ENCODE data around the gene CAMK2B.

The CAMK2B gene

DNA sequence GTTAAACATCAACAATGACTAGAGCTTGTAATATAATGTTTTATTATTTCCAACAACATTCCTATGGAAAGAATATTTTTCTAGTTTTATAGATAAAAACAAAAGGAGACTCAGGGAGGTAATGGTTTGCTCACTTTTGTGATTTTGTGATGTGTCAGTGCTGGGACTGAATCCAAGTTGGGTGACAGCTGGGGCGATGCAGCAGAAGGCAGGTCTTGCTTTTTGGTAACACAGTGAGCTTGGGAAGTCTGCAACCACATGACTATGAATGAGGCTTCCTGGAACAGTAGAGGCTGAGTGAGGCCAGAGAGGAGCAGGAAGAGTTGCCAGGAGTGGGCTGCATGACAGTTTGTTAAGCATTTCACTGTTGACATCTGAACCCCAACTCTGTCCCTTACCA, 129.5 kb downstream of the CAMK2B start:
- intact Hi-C loops (cut with DNase I), result no loop called here

DNA sequence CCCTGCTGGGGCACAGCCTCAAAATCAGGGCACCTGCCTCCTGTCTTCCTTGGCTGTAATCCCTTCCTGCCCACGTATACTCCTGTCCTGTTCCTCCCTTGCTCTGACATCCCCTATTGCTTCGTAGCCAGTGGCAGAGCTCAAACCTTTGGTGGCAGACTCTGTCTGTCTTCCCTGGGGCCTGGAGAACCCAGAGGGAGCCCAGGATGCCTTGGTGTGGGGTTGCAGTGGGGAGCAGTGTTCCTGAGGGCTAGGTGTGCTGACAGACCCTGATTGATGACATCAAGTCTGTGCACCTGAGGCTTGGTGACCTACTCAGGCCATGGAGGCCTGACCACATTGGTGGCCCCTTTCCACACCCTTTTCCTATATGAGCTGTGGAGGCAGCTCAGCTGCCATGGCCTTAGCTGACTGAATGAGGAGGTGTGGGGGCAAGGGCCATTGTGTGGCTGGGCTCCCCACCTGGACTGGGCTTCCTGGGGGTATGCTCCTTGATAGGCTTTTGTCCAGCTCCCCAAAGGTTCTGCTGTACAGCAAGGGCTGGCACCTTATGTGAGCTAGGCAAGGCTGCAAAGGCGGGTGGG, 130.7 kb downstream of the CAMK2B start:
- no peak for DNase-seq
- intact Hi-C loops (cut with DNase I), result no loop called here

More for the DNA sequence above, 129.5 kb downstream of the CAMK2B start:
- DNase-seq, result peak in 1 of 42 donors; percentile 23

DNA sequence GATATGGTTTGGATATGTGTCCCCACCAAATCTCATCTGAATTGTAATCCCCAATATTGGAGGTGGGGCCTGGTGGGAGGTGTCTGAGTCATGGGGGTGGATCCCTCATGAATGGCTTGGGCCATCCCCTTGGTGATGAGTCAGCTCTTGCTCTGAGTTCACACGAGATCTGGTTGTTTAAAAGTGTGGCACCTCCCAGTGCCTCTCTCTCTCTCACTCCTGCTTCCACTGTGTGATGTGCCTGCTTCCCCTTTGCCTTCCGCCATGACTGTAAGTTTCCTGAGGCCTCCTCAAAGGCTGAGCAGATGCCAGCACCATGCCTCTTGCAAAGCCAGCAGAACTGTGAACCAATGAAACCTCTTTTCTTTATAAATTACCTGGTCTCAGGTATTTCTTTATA, 131.3 kb downstream of the CAMK2B start:
- intact Hi-C loops (cut with DNase I), result no loop called here
- DNase-seq, result no peak

DNA sequence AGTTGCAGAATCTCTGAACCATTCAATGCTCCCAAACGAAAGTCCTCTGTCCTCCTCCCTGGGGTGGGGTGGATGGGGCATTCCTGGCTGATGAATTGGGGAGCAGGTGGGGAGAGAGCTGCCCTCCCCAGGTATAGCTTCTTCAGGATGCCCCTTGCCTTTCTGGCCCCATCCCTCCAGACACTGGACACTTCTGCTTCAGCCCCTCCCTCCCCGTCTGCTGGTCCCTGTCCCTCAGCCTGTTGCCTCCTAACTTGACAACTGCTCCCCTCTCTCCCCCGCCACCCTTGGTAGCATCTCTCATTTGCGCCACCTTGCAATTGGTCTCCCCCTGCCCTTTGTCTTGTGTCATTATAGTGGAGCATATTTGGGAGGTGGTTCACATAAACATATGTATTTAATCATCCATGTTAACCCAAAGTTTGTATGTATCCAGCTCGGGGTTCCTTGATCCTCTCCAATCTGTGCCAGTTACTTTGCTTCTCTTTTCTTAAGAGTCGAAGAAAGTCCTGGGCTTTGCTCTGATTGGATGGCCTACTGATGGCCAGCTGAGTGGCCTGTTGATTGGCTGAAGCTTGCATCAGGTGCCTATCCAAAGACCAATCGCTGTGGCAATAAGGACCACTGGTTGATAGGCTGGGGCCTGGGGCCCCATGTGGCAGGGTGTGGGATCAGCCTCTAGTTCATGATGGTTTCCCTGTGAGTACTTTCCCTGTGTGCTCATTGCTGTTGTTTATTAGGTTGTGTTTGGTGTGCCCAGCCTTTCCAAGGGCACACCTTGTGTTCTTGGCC, 132.2 kb downstream of the CAMK2B start:
- intact Hi-C loops (cut with DNase I), result no loop called here
- peak in 1 of 42 donors; percentile 0 for DNase-seq

DNA sequence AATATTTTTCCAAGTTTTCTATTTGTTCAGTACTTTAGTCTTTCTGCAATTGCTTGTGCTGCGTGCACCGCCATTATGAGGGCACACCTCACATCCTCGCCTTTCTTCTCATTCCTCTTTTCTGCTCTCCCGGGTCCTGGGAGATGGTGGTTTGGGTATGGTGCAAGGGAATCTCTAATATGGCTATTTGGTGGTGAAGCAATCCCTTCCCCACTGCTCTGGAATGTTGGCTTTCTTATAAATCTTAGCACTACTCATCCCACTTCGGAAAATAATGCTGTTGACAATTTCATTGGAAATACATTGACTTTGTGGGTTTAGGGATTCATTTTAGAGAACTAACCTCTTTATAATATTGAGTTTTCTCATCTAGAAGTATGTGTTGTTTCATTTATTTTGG, 134.2 kb downstream of the CAMK2B start:
- intact Hi-C loops (cut with DNase I), result no loop called here
- peak in 1 of 42 donors; percentile 17 for DNase-seq

DNA sequence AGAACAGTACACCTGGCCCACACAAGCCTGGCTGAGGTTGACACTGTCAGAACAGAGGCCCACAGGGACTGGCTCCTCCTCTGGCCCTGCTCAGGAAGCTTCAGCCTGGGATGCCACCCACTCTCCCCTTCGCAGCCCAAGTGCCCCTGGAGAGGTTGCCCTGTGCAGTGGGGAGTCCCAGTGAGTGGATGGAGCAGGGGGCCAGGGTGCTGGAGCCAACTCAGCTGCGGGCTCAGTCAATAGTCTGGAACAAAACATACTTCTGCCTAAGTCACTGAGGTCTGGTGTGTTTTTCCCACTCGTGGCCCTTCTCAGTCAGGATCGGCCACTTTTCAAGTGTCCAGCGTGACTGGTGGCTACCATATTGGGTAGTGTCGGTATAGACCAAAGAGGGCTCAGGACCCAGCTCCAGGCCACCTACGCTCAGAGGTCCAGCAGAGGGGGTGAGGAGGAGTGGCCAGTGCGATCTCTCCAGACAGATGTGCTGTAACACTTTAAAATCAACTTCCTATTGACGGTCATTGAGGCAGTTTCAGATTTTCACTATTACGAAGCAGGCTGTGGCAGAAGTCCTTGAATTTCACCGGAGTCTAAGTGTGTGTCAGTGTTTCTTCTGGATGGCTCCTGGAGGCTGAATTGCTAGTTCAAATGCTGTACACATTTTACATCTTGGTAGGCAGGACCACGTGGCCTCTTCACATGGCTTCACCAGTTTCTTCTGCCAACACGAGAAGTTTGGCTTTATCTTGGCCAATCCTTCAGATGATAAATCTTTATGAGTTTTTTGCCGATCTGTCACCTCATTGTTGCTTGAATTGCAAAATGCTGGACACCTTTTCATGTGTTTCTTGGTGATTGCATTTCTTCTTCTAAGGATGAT, 135.2 kb downstream of the CAMK2B start:
- intact Hi-C loops (cut with DNase I), result no loop called here
- peak in 2 of 42 donors; percentile 7 to 26 for DNase-seq

DNA sequence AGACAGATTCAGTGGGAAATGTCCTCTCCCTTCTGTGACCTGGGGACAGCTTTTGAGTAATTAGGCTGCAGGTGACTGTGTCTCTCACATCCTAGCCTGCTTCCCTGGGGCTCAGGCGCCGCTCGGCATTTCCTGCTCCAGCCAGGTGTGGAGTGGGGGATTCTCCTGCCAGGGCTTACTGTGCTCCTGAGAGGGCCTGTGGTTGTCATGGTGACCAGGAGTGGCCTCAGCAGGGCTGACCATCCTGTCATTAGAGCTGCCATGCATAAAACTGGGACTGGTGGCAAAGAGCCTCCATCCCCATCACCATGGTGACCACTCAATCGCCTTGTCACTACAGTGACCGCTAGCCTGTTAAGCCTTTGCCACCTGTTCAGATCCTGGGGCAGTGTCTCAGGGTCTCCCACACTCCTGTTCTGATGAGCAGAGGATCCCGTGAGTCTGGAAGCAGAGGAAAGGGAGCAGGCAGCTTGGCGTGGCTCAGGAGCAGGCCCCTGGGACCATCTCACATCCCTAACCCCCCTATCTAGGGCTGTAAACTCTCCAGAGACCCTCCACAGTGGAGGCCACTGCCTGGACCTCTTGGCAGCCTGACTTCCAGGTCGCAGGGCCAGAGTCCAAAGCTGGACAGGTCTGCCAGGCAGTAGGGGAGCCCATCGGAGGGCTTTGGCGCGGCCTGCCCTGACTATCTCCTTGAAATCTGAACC, 136.0 kb downstream of the CAMK2B start, which contains the start of gene GCK:
Gene GCK (minus strand): TSS at position 154 of the 707 bp plus-strand sequence. CDS start 486 bp downstream, outside the sequence.
- no peak for DNase-seq
- intact Hi-C loops (cut with DNase I), result no loop called here

DNA sequence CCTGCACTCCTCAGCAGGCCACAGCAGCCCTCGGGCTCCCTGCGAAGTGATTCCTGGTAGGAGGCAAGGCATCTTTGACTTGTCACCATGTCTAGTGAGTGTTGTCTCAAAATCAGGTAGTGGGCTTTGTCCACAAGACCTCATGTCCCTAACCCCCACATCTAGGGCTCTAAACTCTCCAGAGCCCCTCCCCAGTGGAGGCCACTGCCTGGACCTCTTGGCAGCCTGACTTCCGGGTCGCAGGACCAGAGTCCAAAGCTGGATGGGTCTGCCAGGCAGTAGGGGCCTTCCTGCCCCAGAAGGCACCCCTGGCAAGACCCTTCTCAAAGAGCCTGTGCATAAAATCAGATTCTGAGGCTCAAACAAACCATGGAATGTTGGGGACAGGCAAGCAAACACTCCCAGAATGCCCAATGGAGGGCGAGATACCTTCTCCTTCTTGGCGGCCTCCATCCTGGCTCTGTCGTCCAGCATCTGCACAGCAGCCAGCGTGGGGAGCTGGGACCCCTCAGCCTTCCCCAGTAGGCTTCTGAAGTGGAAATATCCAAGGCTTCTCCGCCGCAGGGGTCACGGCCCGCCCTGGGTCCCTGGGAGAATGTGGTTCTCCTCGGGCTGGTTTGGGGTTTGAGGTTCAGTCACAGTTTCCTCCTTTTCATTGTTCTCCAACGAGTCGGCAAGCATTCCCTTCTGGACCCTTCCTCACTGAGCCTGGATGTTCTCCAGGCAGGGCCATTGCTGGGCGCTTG, 136.7 kb downstream of the CAMK2B start:
- peak in 1 of 42 donors; percentile 3 for DNase-seq
- intact Hi-C loops (cut with DNase I), result no loop called here

DNA sequence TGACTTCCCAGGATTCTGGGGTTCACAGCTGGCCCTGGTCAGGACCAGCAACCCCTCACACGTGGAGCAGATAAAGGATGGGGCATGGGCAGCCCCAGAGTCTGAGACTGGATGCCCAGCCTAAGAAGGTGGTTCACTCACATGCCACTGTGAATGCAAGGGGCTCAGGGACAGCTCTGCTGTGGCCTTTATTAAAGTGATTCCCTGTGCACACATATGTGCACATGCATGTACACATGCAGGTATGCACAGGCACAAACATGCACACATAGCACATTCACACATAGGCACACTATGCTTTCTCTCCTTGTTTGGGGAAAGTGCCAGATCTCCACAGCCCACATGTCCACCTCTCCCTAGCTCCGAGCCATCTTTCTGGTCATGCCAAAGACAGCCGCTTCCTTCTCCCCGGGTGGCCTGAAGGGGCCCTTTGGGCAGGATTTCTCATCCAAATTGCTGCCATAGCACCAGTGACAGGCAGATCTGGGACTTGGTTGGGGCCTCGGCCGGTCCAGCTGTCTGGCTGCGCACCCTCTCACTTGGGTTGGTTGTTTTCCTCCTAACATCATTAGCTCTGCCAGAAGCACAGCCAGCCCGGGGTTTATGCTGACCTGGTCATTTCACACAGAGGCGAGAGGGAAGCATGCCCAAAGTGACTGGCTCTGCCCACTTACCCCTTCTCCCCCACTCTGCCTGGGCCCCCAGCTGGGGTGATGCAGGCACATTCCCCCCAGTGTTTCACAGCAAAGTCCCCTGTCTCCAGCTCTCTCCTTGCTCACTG, 137.6 kb downstream of the CAMK2B start:
- DNase-seq, result peak in 14 of 42 donors; percentile 8 to 56 (median 21)

DNA sequence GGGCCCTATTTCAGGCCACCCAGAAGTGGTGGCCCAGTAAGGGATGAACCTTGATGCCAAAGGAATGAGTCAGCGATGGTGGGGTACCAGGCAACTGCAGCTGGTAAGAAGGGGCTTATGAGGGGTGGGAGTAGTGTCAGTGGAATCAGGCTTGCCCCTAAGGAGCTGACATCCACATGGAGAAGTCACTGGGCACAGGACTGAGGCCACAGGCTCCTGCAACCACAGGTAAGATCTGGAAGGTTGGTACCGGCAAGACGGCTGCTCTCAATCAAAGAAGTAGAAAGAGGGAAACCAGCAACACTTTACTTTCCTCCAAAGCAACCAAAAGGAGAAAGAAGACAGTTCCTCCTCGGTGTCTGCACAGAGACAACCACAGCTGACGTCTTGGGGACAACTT, 138.7 kb downstream of the CAMK2B start:
- peak in 2 of 42 donors; percentile 13 to 32 for DNase-seq
- intact Hi-C loops (cut with DNase I), result no loop called here

More for the DNA sequence above, 137.6 kb downstream of the CAMK2B start:
- intact Hi-C loops (cut with DNase I), result no loop called here

DNA sequence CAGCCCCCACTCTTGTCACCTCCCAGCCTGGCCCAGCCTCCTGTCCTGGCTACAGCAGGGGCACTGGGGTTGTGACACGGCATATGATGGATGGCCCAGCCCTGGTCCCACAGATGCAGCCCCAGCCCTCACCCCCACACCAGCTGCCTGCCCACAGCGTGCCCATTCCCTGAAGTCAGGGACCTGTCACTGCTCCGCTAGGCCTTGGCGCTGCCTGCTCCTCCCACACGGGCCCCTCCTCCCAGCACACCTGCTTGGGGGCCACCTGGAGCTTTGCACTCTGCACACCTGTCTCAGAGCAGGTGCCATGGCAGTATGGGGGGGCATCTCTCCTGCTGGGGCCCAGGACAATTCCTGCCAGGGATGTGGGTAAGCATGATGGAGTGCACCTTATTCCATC, 139.7 kb downstream of the CAMK2B start:
- intact Hi-C loops (cut with DNase I), result no loop called here

DNA sequence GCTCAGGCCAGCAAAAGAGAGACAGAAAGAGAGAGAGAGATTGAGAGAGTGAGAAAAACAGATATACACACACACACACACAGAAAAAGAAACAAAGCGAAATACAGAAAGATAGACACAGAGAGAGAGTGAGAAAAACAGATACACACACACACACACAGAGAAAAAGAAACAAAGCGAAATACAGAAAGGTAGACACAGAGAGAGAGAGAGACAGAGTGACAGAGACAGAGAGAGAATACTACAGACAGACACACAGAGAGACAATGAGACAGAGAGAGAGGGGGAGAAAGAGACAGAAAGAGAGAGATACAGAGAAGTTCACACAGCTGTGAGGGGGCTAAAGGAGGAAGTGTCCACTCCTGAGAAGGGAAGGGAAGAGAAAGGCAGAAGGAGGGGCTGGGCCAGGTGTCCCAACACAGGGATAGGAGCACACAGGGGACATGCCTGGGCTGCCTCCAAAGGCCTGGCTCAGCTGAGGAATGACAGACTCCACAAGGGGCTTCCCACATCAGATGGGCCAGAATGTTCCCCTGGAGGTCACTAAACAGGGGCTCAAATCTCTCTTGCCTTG, 140.4 kb downstream of the CAMK2B start:
- intact Hi-C loops (cut with DNase I), result no loop called here
- peak in 1 of 42 donors; percentile 16 for DNase-seq

More for the DNA sequence above, 139.7 kb downstream of the CAMK2B start:
- peak in 1 of 42 donors; percentile 26 for DNase-seq

DNA sequence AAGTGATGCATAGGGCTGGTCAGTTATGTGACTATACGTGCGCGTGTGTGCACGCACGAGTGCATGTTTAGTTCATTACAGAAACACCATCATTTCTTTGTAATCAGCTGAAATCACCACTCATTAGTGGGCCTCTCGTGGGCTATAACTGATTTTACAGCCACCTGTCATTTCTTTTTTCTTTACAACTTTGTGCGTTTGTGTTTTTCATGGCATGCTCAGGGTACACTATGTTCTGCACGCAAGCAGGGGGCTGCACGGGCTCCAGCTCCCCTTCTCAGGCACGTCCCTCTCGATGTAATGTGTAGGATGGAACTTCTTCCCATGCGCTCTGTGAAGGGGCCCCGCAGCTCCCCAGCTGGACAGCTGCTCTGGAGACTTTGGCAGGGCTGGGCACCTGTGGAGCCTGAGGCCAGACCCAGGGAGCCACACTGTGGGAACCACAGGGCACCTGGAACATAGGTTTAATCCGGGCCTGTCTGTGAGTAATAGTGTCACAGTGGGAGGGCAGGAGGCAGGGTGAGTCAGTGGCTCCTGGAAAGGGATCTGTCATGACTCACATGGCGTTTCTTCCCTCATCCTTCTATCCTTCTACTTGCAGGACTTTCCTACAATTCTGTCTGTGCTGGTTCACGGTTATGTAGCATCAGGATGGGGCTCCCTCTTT, 141.1 kb downstream of the CAMK2B start:
- intact Hi-C loops (cut with DNase I), result no loop called here

DNA sequence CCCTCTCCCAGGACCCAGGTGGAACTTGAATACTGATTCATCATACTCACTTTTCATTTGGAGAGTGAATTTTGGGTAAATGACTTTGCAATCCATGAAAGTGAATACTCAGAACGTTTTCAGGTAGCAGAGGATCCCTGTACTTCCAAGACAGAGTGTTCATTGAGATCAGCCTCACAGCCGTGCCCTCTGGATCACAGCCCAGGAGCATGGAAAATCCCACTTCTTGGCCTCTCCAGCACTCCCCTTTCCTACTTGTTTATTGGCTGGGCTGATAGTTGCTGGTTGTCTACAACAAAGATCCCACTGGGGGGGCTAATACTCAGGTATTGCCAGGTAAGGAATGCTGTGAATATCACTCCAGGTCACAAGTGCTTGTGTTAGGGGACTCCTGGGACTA, 142.0 kb downstream of the CAMK2B start:
- intact Hi-C loops (cut with DNase I), result no loop called here
- DNase-seq, result peak in 2 of 42 donors; percentile 29 to 42

More for the DNA sequence above, 141.1 kb downstream of the CAMK2B start:
- DNase-seq, result peak in 21 of 42 donors; percentile 21 to 74 (median 42)

DNA sequence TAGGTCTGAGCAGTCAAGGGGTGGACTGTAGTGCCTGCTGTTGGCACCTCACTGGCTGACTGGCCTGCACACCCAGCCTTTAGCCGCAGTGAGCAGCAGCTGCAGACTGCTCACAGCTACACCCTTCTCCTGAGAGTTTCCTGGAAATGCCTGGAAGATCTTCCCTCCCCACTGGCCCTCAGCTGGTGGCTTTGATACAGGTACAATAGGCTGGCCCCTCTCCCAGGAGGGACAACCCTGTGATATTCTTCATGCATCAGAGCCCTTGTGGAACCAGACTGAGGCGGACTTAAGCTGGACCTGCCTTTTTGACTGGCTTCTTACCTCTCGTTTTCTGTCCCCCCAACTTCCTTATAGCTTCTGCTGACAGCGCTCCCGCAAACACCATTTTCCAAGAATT, 142.6 kb downstream of the CAMK2B start:
- peak in 1 of 42 donors; percentile 15 for DNase-seq
- intact Hi-C loops (cut with DNase I), result no loop called here

DNA sequence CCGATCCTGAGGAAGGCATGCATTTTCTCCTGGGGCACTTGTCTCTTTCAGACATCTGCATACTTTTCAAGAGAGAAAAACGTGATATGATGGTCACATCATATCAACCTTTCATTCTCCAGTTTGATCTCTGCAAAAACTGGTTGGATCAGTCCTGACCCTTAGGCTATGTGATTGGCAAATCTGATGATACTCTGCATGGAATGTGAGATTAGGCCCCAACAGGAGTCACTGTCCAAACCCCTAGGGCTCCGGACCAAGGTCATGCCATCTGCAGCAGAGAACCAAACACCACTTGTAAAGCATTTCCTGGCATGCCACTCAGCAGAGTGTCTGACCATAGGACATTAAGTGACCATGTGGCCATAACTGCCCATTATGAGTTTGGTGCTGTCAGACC, 144.8 kb downstream of the CAMK2B start:
- DNase-seq, result peak in 1 of 42 donors; percentile 15
- intact Hi-C loops (cut with DNase I), result no loop called here

Data from head of caudate nucleus (tissue), 42 donors.